T follicular helper cell (primary cell): Measurements from ENCODE around the gene STARD7.
A peak's percentile ranks its signal among the peaks of the same experiment; 100 is the strongest.
"Not testable (repeated sequence)": the region's sequence is repeated elsewhere in the genome, so short reads cannot be mapped to it uniquely, and the experiment has no call there.

Experiments
- DNase-seq: peaks from one replicate; pipeline ENCODE4 v3.0.0-alpha.2; 2020; ENCODE audit warnings: low read depth

Gene STARD7

DNA sequence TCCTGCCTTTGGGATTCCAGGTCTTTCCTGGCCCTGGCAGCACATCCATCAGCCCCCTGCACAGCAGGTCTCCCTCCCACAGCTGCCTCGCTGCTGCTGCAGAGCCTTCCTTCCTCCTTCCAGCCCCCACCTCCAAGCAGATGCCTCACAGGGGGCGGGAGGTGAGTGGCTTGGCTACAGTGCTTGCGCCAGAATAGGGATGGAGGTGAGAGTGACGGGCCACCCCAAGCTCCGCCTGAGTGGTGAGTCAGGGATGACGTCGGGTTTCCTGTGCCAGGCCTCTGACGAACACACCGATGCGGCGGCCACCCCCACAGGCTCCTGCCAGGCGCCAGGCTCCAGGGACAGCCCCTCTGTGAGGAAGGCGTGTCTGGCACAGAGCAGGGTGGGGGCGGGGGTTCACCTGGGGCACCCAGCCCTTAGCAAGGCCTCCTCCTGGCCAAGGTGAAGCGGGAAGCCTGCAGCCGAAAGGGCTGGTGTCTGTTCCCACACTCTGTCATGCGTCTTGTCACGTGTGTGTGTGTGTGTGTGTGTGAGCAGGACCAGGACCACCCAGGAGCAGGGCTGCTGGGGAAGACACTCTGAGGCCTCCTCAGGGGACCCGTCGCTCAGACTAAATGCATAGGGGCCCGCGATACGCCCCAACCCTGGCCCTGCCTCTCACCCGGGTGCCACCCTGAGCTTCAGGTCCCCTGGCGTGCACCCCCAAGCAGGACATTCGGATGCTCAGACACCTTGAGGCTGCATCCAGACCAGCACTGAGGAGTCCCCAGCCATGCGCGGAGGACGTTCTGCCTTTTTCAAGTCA lies 60.0 kb downstream of the STARD7 start:
- DNase-seq: peak; percentile 97

DNA sequence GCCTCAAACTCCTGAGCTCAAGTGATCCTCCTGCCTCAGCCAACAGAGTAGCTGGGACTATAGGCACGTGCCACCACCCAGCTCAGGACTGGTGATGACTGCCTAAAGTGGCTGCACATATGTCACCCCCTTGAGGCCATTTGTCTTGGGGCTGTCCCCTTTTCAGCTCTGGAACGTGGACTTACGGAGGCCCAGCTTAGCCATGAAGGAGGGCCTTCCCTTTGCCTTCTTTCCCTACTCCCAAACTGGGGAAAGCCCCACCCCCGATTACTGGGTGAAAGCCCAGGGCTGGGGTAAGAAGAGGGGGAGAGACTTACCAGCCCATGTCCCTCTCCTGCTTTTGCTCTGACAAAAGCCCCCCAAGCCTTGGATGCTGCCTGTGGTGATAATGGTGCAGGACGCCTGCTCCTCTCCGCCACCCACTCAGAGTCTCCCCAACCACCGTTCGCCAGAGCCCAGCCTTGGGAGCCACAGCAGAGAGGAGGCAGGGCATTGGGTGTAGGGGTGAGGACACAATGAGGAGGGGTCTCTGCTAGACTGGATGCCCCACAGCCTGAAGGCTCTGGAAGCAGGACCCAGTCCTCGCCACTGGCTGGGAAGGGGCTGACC lies 60.9 kb downstream of the STARD7 start:
- DNase-seq: no peak

DNA sequence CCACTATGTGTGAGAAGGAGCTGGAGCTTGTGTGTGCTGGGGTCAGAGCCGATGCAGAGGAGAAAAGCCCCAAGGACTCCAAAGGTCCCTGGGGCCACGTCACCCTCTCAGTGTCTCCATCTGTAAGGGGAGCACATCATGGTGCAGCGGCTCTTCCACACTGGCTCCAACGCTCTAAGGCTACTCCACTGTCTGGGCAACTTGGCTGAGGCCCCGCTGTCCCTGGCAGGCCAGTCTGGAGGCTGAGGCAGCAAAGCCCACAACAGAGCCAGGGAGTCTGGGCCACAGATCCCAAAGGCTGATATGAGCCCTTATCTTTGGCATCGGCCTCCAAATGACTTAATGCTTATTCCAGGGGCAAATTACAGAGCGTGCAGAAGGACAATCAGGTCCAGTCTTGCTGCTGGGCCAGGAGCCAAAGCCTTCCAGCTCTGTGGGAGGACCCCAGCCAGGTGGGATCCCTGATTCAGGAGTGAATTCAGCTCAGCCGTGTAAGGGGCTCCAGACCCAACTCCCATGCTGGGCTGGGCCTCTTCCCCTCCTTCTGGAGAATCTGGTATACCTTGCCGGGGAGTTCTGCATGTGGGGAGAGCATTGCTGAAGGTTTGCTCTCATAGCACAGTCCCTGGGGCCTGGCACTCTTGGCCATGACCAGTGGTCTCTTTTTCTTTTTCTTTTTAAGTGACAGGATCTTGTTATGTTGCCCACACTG lies 61.6 kb downstream of the STARD7 start:
- DNase-seq: peak; percentile 29

DNA sequence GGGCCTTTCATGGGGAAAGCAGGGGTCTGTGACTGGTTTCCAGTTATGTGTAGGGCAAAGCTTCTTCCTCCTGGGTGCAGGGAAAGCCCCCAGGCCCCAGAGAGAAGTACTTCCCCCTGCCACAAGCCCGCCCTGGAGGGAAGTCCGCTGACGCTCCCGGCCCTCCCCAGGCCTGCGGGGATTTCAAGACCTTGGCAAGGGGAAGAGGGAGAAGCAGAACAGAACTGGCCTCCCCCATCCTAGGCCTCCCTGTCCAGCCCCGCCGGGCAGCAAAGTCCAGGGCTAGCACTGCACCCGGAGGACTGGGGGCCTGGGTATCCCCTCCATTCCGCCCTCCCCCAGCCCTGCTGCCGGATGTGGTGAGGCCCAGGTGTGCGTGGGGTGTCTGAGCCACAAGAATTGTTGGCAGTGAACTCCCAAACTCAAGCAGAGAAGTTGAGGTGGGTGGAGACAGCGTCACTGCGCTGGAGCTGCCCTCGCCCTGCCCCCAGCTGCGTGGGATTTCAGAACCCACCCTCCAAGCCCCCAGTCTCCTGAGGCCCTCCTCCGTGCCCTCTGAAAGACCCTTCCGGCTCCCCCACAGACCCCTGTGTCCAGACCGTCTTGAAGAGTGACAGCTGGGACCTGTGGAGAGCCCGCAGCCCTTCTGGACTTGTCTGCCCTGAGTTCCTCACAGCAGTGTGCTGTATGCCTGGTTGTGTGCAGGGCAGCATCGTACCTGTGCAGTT lies 62.3 kb downstream of the STARD7 start:
- peak; percentile 87 for DNase-seq

DNA sequence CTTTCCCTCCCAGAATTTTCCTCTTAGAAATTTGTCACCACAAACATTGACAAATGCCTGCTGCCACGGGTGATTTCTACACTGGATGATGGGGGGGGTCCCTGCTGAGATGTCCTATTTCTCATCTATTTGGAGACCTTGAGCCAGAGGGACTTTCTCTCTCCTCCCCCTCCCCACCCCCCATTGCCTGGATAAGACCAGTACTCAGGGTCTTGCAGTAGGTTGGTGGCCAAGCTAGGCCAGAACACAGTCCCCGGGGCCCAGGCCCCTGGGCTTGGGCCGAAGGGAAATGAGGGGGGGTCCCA lies 62.8 kb downstream of the STARD7 start:
- DNase-seq: no peak

DNA sequence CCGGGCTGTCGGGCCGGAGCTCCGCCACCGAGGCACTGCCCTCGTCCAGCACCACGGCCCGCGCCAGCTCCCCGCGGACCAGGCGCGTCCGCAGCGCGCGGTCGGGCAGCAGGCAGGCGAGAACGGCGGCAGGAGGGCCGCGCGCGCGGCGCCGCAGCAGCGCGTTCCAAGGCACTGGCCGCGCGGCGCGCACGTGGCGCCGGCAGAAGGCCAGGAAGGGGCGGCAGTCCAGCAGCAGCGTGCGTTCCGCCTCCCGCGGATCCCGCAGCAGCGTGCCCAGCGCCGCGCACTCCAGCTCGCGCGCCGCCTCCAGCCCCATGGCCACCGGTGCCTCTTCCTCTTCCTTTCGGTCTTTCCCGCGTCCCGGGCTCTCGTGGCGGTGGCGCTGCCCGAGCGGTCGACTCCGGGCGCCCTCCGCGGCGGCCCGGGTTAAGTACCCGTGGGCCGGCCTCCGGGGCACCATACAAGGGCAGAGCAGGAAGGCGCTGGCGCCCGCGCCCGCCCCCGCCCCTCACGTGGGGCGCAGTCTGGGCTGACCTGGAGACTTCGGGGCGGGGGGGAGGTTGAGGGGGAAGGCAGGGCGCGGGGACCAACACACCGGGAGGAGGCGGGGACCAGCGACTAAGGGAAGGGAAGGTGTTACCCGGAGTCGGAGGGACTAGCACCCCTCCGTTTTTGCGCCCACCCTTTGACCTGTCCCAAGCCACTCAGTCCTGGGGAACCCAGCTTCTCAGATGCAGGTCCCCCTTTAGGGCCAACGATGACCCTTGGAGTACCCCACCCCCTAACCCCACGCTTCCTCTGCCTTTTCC lies 63.4 kb downstream of the STARD7 start, which contains the start of gene DUSP2:
DUSP2 (minus strand) TSS at position 405 of the 812 bp plus-strand sequence; CDS start at position 319, 86 bp downstream.
- DNase-seq: peak; percentile 82

DNA sequence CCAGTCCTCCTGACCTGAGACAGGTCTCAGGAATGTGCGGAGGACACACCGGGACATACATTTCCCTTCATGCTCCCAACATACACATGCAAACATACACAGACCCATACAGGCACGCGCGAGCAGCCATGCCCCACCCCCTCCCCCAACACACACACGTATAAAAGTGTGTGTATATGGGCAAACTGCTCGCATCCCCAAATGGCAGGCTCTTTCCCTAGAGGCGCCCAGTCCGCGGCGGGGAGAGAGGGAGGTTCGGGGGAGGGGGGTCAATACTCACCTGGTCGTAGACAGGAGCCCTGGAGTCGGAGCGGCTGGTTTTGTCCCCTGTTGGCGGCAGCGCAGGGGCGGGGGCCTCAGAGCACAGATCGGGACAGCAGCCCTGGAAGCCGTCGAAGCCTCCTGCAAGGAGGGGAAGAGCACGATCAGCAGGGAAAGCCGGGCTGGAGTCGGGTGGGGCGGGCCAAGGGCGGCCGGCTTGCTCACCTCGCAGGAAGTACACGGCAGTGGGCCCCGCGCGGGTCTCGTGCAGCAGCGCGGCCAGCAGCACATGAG lies 64.1 kb downstream of the STARD7 start:
- peak; percentile 21 for DNase-seq

DNA sequence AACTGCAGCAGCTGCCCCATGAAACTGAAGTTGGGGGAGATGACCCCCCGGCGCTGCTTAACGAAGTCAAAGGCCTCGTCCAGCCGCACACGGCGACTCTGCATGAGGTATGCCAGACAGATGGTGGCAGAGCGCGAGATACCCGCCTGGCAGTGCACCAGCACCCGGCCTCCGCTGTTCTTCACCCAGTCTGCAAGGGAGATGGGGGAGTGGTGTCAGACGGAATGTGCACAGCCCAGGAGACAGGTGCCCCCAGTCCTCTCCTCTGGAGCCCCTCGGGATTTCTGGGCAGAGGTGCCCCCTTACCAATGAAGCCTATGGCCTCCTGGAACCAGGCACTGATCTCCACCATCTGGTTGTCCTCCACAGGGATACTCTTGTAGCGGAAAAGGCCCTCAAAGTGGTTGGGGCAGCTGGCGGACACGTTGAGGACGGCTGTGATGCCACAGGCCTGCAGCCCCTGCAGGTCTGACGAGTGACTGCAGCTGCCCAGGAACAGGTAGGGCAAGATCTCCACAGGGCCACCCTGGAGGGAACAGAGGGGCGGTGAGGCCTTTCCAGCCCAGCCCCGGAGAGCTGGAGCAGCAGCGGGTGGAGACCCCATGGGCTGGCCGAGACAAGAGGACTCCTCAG lies 64.7 kb downstream of the STARD7 start:
- peak; percentile 32 for DNase-seq

DNA sequence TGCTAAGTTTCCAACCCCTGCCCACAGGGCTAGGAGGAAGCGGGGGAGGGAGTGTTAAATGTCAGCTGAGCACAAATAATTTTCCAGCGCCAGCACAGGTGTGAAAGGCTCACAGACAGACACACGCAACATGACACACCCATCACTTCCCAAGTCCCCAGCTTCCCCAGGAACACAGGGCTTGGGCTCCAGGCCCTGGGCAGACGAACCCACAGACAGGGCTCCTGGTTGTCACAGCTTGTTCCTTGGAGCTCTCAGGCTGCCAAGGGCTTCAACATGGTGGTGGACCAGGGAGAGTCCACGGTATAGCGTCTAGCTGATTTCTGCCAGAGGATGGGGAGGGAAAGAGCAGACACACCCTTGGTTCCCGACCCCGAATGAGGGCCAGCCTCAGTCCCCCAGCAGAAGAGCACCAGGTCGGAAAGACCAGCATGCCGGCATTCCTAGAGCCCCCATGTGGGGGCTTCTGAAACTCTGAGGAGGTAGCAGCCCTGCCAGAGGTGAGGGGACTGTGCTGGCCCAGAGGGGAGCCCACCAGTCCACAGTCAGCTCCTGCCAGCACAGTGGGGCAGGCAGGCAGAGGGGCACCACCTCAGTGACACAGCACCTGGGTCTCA lies 65.3 kb downstream of the STARD7 start:
- DNase-seq: peak; percentile 30

DNA sequence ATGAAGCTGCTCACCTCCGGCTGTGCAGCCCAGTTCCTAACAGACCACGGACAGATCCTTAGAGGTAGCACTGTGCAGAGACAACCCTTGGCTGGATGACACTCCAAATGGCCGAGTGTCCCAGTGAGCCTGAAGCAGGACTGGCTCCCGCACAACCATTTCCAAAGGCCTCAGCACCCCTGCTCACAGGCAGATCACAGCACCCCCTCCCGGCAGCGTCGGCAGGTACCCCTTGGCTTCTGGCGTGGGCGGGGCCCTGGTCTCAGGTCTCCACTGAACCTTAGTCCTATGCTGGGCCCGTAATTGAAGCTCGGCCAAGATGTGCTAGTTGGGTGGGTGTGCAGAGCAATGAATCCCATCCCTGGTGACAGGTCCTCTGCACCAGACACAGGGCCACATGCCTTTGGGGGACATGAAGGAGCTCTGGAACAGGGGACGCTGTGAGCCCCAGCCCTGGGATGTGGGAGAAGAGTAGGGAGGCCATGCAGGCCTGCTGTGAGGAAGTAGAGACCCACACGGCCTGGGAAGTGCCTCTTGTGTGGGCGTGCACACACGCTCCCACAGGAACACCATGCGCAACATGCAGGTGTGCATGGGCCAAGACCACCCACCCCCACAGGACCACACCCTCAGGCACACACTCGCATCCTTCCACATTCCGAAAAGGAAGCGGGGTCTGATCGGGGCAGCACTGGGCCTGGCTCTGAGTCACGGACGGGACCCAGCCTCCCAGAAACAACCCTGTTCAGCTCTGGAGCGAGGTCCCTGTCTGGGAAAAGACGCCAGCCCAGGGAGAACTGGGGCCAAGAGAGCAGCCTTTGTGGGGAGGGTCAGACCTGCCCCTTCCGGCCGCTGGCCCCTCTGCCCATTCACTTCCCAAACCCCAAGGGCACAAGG lies 66.2 kb downstream of the STARD7 start:
- DNase-seq: peak; percentile 71

DNA sequence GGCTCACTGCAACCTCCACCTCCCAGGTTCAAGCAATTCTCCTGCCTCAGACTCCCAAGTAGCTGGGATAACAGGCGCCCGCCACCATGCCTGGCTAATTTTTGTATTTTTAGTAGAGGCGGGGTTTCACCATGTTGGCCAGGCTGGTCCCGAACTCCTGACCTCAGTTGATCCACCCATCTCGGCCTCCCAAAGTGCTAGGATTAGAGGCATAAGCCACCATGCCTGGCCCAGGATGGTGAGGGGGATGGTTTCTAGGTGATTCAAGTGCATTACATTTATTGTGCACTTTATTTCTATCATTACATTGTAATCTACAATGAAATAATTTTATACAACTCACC lies 67.0 kb downstream of the STARD7 start:
- DNase-seq: not testable (repeated sequence)

DNA sequence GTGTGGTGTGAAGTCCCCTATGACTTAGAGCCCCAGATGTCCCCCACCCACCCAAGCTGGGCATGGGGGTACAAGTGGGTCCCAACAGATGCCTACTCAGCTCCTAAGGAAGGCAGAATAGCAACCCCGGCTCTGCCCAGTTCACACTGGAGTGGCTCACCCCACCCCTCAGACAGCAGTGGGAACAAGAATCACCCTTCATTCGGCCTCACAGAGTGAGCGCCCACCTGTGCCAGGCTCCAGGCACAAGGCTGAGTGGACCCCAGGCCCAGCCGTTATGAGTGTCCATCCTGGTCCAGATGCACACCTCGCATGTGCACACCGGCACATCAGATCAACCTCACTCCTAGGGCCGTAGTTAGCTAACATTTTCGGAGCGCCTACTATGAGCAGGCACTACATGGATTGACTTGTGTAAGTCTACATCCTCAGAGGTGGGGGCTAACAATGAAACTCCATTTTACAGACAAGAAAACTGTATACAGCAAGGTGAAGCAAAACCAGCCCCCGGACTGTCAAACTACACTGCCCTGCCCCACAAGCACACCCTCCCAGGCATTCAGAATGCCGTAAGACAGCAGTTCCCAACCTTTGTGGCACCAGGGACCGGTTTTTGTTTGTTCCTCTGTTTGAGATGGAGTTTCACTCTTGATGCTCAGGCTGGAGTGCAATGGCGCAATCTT lies 67.5 kb downstream of the STARD7 start:
- no peak for DNase-seq

DNA sequence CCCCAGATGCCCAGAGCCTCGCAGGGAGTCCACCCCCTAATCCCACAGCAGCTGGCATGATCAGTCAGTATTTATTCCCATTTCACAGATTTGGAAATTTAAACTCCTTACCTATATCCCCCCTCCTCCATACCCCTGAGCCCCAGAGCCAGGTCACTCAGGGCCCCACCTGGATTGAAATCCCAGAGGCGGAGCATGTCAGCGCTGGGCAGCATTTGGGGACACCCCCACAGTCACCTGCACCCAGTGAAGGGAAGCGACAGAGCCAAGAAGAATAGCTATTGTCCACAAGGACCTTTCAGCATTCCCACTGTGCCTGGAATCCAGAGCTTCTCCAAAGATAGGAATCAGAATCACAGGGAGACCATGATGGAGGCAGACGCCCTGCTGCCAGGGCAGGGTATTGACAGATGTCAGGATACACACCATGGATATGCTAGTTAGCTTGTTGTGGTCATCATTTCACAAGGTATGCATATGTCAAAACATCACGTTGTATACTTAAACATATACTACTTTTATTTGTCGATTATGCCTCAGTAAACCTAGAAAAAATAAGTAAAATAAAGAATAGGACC lies 69.4 kb downstream of the STARD7 start:
- no peak for DNase-seq

DNA sequence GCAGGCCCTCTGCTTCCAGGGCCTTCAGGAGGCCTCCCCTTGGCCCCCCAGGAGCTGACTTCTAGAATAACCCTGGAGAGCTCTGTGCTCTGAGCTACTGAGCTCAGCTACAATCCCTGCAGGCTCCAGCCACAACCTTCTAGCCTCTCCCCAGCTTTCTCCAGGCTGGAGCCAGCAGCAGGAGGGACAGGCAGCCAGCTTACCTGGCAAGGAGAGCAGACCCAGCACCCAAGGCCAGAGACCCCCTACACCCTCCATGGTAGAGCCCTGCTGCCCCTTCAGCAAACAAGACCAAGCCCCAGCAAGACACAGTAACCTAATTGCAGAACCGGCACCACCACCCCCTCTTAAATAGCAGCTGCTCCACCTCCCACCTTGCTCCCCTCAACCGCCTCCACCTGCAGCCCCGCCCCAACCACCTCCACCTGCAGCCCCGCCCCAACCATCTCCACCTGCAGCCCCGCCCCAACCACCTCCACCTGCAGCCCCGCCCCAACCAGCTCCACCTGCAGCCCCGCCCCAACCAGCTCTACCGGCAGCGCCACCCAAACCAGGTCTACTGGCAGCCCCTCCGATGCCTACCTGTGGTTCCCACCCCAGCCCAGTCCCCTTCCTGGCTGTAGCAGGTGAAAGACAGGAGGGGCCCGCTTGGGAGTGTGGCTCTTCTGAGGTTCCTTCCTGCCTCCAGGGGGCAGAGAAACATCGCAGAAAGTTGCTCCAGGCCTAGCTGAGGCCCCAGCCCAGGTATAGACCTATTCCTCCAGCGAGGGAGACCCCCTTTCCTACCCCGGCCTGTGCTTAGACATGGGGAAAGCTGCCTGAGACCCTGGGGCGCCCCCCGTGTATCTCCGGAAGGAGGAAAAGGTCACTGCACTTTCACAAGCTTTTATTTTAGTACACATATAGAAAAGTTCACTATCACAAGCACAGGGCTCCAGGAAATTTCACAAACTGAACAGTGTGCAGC lies 70.2 kb downstream of the STARD7 start, which contains the start of gene ASTL:
ASTL (minus strand) TSS at position 324 of the 967 bp plus-strand sequence; CDS start at position 258, 66 bp downstream.
- DNase-seq: peak; percentile 61

DNA sequence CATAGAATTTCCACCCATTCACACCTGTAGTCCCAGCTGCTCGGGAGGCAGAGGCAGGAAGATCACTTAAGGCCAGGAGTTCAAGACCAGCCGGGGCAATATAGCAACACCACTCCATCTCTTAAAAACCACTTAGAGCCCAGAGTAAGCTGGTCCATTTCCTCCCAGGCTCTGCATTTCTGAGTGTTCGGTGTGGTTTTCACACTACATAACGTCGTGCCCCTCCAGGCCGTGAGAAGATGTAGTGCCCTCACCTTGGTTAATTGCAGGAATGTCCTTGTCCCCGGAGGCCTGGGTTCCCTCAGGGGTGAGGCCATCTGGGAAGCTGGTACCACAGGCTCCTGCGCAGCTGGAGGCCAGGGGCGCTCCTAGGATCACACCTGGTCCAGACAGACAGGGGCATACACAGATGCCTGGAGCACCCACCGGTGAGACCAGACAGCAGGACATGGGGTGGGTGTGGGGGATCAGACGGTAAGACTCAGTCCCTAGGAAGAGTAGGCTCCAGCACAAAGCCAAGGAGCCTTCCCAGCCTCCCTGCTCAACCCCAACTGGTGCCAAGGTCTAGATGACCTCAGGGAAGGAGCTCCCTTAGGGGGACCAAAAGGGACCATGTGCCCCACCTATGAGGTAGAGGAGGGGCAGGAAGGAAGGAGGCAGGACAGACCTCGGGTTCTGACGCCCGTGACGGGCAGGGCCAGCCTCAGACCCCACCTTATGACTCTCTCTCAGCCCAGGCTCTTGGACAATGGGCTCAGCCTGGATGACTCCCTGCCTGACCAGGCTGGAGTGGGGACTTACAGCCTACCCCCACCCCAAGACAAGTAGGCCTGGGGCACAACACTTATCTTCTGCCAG lies 71.1 kb downstream of the STARD7 start:
- no peak for DNase-seq

DNA sequence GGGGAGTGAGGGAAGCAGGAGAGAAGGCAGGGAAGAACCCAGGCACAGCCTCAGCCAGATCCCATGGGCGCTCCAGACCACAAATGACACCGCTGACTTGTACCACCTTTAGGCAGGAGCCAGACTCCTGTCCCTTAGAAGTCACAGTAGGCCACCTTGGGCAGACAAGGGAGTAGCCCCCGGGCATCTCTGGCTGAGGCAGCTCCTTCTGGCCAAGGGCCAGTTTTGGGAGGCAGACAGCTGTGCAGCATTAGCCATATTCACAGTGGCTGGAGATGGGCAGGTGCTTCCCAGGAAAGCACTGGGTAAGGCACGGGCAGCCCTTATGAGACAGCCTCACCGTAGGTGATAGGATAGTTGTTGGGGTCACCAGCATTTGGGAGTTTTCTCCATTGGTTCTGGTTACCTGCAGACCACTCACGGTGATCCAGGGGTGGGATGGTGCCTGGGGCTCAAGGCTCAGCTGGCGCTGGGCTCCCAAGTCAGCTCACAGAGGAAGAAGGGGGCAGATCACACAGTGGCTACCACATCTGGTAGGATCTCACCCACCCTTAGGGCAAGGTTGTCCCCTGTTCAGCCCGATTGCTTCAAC lies 72.4 kb downstream of the STARD7 start:
- DNase-seq: no peak
